ENCODE measurements around the gene FBN1.

GRCh38 chr15:48637639-48638038, 7.9 kb downstream of the FBN1 start:
- TF ChIP-seq EZH2 (IDR thresholded peaks at IDR 0.05; ENCODE audit: borderline replicate concordance, low read depth, low read length, severe bottlenecking) (no peak), CTCF (IDR thresholded peaks at IDR 0.05; ENCODE audit: extremely low read depth in 1 of 2, insufficient read depth in 1 of 2, low read depth in 1 of 2, low read length in 2 of 2) (no peak), POLR2A (IDR thresholded peaks at IDR 0.05; ENCODE audit: low read depth, low read length) (no peak), FOS (IDR thresholded peaks at IDR 0.05; ENCODE audit: borderline replicate concordance, insufficient read depth, low read length) (no peak)

Measured in endothelial cell of umbilical vein (primary cell).